NOMO-1 treated with DMSO at 0.1 percent for 48 hours (cell line): ENCODE data around the gene SMIM7.
"Not testable (repeated sequence)": the region's sequence is repeated elsewhere in the genome, so short reads cannot be mapped to it uniquely, and the experiment has no call there.

ENCODE experiments used
- DNase-seq: peaks from one replicate; lab custom pipeline; 2025; ENCODE audit not compliant: unreplicated experiment; lab: John Stamatoyannopoulos, UW

SMIM7 gene

GRCh38 chr19:16655727-16656126 is 4.2 kb downstream of the SMIM7 start:
- DNase-seq, result no peak

- no peak for DNase-seq
These were observed 5.3 kb downstream of the SMIM7 start for GRCh38 chr19:16654627-16655026.

DNA sequence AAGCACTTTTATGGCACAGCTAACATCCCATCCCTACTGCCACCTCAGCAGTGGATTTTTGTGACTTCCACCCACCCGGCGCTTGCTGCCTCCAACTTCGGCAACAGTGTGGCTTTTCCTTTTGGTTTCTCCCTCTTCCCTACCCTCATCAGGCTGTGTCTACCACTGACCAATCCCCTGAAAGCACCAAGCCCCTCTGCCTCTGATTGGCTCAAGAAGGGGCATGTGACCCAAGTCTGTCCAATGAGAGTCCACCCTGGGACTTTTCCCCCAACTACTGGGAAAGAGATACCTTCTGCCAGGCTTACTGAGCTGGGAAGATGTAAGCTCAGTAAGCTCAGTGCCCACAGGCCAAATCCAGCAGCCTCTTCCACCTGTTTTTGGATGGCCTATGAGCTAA is 5.8 kb downstream of the SMIM7 start:
- no peak for DNase-seq

GRCh38 chr19:16652854-16653253 is 7.1 kb downstream of the SMIM7 start:
- DNase-seq, result no peak

DNA sequence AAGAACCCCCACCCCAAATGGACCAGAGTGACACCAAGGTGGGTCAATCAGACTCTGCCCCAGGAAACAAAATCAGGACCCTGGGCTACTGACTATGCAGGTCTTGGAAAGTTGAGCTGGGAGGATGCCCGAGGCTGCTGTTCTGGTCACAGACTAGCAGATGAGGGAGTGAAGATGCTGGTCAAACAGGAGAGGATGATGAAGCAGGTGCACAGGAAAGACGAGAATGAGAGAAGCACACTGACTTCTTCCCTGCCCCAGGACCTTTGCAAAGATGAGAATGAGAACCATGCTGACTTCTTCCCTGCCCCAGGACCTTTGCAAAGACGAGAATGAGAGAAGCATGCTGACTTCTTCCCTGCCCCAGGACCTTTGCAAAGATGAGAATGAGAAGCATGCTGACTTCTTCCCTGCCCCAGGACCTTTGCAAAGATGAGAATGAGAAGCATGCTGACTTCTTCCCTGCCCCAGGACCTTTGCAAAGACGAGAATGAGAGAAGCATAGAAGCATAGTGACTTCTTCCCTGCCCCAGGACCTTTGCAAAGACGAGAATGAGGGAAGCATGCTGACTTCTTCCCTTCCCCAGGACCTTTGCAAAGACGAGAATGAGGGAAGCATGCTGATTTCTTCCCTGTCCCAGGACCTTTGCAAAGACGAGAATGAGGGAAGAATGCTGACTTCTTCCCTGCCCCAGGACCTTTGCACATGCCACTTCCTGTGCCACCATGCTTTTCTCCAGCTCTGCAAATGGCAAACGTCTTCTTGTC is 8.3 kb downstream of the SMIM7 start:
- not testable (repeated sequence) for DNase-seq

DNA sequence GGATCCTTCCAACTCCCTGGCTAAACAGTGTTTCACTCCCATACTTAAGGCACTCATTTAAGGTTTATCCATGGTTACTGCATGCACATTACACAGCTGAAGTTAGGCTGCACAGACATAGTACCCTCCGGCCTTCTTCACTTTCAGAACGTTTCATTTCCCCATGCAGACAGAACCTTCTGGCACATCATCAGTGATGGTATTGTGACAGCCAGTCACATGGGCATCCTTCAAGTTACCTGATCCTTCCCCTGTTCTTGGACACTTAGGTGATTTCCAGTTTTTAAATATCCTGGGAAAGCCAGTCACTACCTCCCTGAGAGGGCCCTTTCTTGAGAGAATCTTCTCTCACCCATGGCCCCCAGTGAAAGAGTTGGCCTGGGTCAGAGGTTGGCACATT is 9.1 kb downstream of the SMIM7 start:
- no peak for DNase-seq

- no peak for DNase-seq
These were observed 10.2 kb downstream of the SMIM7 start for GRCh38 chr19:16649734-16650133.

GRCh38 chr19:16645140-16645539 is 14.8 kb downstream of the SMIM7 start:
- DNase-seq, result no peak

GRCh38 chr19:16641695-16642094 is 18.2 kb downstream of the SMIM7 start:
- no peak for DNase-seq

DNA sequence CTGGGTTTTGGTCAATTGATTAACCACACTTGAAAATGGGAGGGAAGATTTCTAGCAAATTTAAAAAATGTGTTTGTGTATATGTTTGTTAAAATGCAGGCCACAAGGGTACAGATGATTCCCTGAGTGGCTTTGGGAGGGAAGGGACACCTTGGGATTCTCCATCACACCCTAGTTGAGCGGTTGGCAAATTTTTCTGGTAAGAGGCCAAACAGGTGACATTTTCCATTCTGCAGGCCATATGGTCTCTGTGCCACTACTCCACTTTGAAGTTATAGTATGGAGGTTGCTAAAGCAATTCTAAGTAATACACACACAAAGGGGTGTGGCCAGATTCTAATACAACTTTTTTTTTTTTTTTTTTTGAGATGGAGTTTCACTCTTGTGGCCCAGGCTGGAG is 19.0 kb downstream of the SMIM7 start:
- DNase-seq, result no peak

DNA sequence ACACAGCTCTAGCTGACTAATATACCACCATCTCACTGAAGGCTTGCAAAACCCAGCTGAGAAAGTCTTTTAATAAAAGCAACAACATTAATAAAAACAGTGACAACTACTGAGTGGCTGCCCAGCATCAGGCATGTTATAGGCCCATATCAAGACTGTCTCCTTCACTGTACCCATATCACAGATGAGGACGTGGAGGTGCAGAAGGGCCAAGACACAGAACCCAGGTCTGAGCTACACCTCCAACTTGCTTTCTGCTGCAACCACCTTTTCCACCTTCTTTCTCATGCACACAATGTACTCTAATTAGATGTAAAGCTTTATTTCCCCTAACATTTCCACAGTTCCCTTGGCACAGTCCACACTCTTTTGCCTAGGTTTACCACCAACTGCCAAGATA is 21.3 kb downstream of the SMIM7 start:
- no peak for DNase-seq

GRCh38 chr19:16637535-16637934 is 22.4 kb downstream of the SMIM7 start:
- no peak for DNase-seq

DNA sequence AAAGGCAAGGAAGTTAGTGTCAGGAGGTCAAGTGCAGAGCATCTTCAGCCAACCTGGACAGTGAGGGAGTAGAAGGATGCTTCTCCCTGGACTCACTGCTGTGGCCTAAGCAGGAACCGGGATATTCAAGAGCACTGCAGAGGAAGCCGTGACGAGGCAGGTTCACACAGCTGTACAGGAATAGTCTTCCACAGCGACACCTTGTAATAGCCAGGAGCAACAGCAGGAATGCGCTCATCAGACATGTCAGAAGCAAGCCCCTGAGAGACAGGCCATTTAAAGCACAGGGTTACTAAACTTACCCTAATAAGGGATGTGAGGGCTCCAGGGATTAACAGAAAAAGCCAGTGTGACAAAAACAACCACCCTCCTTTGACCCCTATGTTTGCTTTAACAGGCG is 28.5 kb downstream of the SMIM7 start:
- no peak for DNase-seq

DNA sequence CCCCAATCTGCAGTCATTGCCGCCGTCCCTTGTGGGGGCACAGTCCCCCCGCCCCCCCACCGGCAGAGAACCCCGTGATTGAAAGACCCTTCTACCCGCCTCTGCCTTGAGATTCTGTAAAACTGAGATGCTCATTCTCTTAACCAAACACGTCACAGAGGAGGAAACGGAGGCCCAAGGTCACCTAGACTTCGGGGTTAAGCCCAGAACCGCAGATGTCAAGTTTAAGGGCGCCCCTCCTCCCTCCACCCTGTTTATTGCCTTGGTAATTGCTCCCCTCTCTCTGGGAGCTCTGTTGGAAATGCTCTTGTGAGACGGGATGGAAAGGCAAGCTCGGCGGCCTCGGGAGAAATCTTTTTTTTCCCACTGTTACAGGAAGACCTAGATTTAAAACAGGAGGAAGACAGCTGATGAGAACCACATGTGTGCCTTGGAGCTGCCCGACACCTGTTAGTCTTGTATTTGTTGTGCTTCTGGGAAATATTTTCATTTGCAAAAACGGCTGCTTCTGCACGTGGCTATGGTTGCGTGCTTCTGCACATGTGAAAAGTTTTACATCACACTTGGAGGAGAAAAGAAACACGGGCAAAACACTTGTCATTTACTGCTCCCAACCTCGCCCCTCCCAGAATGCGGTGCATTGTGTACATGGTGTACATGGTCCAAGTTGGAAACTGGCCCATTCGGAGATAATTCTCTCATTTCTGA is 30.8 kb downstream of the SMIM7 start:
- DNase-seq, result no peak

DNA sequence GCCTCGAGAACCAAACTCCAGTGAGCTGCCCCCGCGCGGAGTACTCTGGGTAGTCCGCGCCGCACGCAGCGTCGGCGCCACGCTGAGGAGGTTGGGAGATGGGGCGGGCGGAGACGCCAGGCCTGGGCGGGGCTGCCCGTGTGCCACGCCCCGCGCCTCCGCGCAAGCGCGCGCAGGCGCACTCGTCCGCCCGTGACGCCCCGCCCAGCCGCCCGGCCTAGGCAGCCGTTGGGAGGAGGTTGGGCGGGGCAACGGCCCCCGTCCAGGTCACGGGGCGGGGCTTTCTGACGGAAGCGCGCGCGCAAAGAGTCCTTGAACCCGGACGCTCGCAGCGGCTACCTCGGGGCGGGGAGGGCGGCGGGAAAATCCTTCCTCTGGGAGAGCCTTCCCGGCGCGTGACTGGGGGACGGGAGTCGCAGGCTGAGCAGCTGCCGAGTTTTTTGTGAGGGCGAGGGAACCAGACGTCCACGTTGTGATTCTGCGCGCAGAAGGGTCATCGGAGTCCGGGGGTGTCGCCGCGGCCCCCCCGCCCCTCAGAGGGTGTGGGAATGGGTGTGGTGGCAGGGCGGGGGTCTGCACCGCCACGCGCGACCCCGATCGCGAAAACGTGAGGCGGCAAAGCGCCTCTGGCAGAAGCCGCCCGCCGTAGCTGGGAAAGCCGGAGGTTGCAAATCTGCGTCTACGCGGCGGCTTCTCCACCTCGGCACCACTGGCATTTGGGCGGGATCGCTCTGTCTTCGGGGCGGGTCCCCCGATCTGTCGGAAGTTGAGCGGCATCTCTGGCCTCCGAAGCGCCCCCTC is 31.6 kb downstream of the SMIM7 start, which contains the start of gene MED26:
TSS of gene MED26 (minus strand) at position 22 of the 801 bp plus-strand sequence. CDS start 261 bp downstream, outside the sequence.
- DNase-seq, result peak; percentile 94

DNA sequence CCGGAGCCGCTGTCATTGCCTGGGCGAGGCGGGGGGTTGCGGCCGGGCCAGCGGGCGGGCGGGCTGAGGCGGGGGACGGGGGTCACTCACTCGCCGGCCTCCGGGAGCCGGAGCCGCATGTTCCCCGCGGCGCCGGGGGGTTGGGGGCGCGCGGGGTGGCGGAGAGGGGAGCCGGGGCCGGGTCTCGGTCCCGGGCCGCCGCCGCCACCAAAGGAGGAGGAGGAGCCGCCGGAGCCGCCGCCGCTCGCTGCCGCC is 32.1 kb downstream of the SMIM7 start:
- DNase-seq, result no peak

GRCh38 chr19:16627193-16627927 is 32.6 kb downstream of the SMIM7 start:
- DNase-seq, result no peak

GRCh38 chr19:16626796-16627192 is 33.1 kb downstream of the SMIM7 start:
- DNase-seq, result no peak

- no peak for DNase-seq
These were observed 34.6 kb downstream of the SMIM7 start for GRCh38 chr19:16625163-16625958.

- no peak for DNase-seq
These were observed 35.7 kb downstream of the SMIM7 start for GRCh38 chr19:16624236-16624635.
